GM21717 (cell line): Measurements from ENCODE around the gene TBC1D20.
"Not testable (repeated sequence)": the region's sequence is repeated elsewhere in the genome, so short reads cannot be mapped to it uniquely, and the experiment has no call there.

Experiments
- ATAC-seq: cut with Tn5 transposase; IDR thresholded peaks from one replicate; pipeline ENCODE4 v1.9.1; 2021; ENCODE audit warnings: mild to moderate bottlenecking, moderate library complexity; ENCODE audit not compliant: unreplicated experiment

Gene TBC1D20

DNA sequence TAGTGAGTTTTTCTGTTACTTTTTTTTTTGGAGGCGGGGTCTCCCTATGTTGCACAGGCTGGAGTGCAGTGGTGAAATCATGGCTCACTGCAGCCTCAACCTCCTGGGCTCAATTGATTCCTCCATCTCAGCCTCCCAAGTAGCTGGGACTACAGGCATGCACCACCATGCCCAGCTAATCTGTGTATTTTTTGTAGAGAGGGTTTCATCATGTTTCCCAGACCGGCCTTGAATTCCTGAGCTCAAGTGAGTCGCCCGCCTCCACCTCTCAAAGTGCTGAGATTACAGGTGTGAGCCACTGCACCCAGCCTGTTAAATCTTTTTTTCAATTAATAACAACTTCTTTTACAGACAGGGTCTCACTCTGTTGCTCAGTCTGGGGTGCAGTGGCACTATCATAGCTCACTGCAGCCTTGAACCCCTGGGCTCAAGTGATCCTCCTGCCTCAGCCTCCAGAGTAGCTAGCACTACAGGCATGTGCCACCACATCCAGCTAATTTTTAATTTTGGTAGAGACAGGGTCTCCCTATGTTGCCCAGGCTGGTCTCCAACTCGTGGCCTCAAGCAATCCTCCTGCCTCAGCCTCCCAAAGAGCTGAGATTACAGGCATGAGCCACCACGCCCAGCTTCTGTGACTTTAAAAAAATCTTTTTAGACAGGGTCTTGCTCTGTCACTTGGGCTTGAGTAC, 14.4 kb upstream of the TBC1D20 start:
- not testable (repeated sequence) for ATAC-seq

GRCh38 chr20:475463-476357, 13.4 kb upstream of the TBC1D20 start:
- no peak for ATAC-seq

DNA sequence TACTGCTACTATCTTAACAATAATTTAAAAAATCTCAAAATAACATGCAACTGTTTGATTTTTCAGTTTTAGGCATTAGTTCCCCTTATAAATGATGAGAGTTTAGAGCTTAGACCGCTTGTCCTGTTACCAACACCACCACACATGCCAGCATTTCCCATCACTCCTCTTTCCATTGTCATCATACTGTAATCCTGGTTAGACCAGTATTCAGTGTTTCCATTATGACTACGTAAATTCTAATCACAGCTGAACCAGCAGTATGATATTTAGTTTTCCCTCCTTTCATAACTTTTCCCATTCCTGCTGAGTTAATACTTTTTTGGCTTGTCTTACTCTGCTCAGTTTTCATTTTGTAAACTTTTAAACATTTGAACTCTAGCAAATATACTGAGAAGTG, 12.2 kb upstream of the TBC1D20 start:
- no peak for ATAC-seq

GRCh38 chr20:472889-473292, 10.6 kb upstream of the TBC1D20 start:
- ATAC-seq, result no peak

DNA sequence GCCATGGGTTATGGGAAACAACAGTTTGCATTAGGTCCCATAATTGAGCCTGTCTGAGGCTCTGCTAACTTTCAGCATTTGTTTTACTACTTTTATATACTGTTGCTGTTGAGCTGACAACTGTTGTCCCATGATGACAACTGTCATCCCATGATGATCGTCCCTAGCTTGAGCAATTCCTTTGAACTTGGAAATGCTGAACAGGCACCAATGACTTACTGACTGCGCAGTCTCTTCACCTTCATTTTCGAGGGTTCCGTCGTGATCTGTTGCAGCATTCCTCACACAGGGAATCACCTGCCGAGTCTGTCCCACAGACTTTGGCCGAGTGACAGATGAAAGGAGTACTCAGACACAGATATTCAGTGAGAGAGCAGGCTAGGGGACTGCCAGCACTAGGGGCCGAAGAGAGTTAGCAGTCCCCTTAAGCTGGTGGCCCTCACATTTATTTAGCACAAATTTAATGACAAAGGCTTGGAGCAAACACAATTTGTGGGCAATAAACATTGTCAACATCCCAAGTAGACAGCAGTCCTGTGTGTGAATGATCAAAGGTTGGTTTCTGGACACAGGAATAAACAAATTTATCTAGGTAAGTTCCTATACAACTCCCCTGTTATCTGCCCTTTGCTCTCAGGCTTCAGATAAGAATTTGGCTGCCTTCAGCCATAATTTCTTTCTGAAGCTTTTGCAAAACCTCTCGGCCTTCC, 10.0 kb upstream of the TBC1D20 start:
- no peak for ATAC-seq

DNA sequence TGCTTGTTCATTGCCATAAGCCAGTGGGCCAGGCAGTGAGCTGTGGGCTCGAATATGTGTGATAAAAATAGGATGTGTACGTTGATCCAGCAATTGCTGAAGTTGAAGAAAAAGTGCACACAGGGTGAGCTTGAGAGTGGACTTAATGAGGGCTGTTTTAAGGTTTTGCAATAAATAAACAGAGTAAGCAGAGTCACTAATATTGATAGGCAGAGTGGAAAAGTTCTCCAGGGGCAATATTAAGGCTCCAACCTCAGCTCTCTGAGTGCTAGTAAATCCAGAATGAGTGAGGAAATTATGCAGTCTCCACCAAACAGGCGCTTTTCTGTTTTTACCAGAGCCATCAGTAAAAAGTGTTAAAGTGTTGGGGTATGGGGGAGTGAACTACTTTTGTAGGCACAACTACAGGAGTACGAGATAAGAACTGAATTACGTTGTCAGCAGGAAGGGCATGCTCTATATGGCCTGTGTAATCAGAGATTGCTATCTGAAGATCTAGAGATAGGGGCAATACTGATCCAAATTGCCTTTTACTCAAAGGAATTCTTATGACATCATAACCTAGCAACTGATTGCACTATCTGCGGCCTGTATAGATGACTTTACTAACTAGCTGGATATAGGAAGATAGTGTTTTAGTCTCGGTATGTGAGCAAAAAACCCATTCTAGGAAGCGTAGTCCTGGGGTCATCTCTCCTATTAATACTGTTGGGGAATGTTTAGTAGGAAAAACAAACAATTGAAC, 7.6 kb upstream of the TBC1D20 start:
- ATAC-seq, result no peak

- ATAC-seq, result no peak
These were observed 5.4 kb upstream of the TBC1D20 start for GRCh38 chr20:467755-468154.

GRCh38 chr20:461254-462198, 807 bp downstream of the TBC1D20 start:
- ATAC-seq, result peak; percentile 33

DNA sequence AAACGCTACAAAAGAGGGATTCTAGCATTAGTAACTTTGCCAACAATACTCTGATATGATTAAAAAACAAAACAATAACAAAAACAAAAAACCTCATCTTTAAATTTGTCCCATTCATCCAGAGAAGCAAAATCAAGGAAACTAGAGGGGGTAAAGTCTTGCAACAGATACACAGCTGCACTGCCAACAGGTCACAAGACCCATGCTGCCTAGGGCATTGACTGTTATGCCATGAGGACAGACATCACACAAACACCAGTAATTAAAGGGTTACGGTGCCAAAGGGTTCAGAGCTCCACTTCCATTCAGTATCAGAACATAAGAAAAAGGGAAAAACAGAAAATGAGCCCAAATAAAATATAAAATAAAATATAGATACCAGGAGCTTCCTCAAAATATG, 1.6 kb downstream of the TBC1D20 start:
- ATAC-seq, result no peak

DNA sequence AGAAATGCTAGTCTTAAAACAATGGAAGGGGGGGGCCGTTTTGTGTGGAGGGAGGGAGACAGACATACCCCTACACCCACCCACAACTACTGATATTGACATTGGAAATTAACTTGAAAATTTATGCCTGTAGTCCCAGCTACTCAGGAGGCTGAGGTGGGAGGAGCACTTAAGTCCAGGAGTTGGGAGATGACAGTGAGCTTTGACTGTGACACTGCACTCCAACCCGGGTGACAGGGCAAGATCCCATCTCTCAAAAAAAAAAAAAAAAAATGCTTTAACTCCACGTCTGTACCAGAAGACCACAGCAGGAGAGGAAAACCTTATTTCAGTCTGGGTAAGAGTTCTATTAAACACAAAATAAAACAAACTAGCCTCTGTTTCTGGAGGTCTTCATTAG, 2.2 kb downstream of the TBC1D20 start:
- no peak for ATAC-seq

DNA sequence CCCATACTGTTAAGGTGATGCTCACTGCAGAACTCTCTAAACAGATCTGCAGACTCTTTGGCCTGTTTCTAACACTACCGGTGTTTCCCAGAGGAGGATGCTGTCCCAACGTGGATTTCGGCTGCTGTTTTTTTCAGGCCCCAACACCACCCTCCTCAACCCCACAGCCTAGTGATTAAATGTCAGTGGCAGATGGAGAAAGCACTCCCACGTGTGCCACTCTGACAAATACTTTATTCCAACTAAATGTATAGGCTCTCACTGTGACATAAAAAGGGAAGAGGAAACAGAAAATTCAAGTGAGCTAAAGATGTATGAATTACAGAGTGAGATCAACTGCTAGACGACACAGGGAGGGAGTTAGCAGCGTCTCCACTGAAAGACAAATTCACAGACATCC, 3.6 kb downstream of the TBC1D20 start:
- no peak for ATAC-seq

DNA sequence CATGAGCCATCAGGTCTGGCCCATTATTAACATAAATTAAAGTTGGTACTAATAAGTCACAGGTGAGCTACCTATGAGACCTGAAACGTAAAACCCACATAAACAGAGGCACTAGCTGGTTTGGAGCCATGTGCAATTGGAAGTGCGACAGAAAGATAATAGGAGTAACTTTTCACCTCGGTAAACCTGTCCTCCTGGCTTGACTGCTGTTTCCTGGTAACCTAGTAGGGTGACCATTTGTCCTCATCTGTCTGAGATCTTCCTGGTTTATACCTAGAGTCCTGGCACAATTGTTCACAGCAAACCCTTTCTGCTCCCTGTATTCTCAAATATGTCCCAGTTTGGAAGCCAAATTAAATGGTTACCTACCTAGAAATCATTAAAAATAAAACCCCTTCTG, 7.4 kb downstream of the TBC1D20 start:
- no peak for ATAC-seq

GRCh38 chr20:452021-452420, 10.3 kb downstream of the TBC1D20 start:
- not testable (repeated sequence) for ATAC-seq

- ATAC-seq, result no peak
These were observed 16.6 kb downstream of the TBC1D20 start for GRCh38 chr20:445514-446336.

- ATAC-seq, result no peak
These were observed 17.4 kb downstream of the TBC1D20 start for GRCh38 chr20:444862-445426.

DNA sequence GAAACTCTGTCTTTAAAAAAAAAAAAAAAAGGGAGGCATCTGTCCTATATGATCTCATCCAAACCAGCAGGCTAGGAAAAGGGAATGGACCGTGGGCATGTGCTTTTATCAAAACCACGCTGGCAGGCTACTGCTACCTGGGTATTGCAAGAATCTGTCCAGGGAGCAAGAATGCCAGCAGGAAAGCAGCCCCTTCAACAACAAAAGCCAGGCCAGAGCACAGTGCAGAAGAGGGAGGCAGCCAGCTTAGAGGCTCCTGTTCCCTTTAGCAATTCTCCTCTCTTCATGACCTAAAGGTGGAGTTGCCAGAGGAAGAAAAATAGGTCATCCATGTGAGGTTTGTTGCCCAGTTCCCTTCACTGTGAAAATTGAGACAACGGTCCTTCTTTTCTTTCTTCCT, 18.2 kb downstream of the TBC1D20 start:
- ATAC-seq, result no peak

- ATAC-seq, result no peak
These were observed 19.0 kb downstream of the TBC1D20 start for GRCh38 chr20:443223-443775.

DNA sequence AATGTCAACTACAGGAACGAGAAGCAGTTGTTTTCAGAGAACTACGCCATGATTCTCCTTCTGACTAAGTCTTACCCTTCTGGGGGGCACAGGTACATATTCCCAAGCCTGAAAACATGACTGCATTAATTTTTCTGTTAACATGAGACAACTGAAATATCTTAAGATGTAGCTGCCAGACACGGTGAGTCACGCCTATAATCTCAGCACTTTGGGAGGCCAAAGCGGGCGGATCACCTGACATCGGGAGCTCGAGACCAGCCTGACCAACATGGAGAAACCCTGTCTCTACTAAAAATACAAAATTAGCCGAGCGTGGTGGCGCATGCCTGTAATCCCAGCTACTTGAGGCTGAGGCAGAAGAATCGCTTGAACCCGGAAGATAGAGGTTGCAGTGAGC, 21.7 kb downstream of the TBC1D20 start:
- ATAC-seq, result no peak
